H1 (cell line): ENCODE data around the gene TMEM138. TPM values are rescaled to one million over a fixed set of nuclear protein-coding genes. Genes with fewer than 3 reads are reported as not detected.

Experiments used
- BCL11A ChIP-seq, 2 experiments: IDR thresholded peaks; one replicate each; pipeline ENCODE4 v1.6.1; 2011; ENCODE audit warnings: low read depth in 2 of 2, low read length in 2 of 2, mild to moderate bottlenecking in 2 of 2
- CREB1 ChIP-seq: IDR thresholded peaks from 2 replicates; pipeline ENCODE4 v1.6.1; 2012; ENCODE audit warnings: inconsistent platforms
- GABPA ChIP-seq: IDR thresholded peaks from 2 replicates; pipeline ENCODE4 v1.6.1; 2011; ENCODE audit warnings: mild to moderate bottlenecking, low read length, moderate library complexity, borderline replicate concordance; ENCODE audit not compliant: insufficient read depth
- SAP30 ChIP-seq: fragments of 300-600 bp; sonication (generic); IDR thresholded peaks from 2 replicates; pipeline ENCODE4 v1.7.1; 2012; ENCODE audit warnings: low read length, moderate library complexity, mild to moderate bottlenecking, inconsistent platforms; ENCODE audit not compliant: insufficient read depth, insufficient replicate concordance
- ZNF274 ChIP-seq: IDR thresholded peaks from 2 replicates; pipeline ENCODE4 v1.7.0; 2012; ENCODE audit warnings: low read length, borderline replicate concordance; ENCODE audit errors: extremely low read depth
- polyA plus RNA-seq, 7 experiments: library from polyadenylated mRNA; depleted of rRNA in 3 of 7; stranded (reverse) in 5 of 7; unstranded in 2 of 7; fragments of >200 nt in 5 of 7; fragments of 200-250 nt in 2 of 7; gene quantifications; 1 replicate in 5 of 7; 2 replicates in 1 of 7; 4 replicates in 1 of 7; pipeline versions ENCODE4 v1.2.1 to v1.2.3, GENCODE V29; 2011 to 2013; ENCODE audit warnings: missing spikeins in 2 of 7, mixed read lengths in 2 of 7
- total RNA-seq: library from RNA; stranded (reverse); fragmentation: NEBNext Ultra II Directional; extraction: Animal tissue kit (Norgen Biotek cat#: 25700); gene quantifications from 2 replicates; pipeline ENCODE4 v1.2.1, GENCODE V29; 2021

The TMEM138 gene
- total and polyA plus RNA-seq, 2 of the 8 experiments (the other 6 are each of a cell fraction or from before 2014, with no cell fraction given): 32.9 to 59.0 TPM

- TF ChIP-seq CREB1 (no peak), GABPA (no peak), ZNF274 (no peak), SAP30 (no peak), BCL11A (IDR thresholded peaks at IDR 0.05; ENCODE audit: low read depth in 2 of 2, low read length in 2 of 2) (no peak)
These were observed 10.7 kb downstream of the TMEM138 start (continued) for GRCh38 chr11:61372659-61373420.
